BE2C (cell line): ENCODE results near the gene MOSPD3.

Source experiments
- DNase-seq: peaks from one replicate; pipeline ENCODE4 v3.0.0-alpha.2; 2020
- H3K27me3 ChIP-seq: fragments of 250-450 bp; sonication (Bioruptor Pico); 2 replicates; pipeline ENCODE4 v1.5.1; 2020; ENCODE audit warnings: mild to moderate bottlenecking
- H3K36me3 ChIP-seq: fragments of 250-450 bp; sonication (Bioruptor Pico); 2 replicates; pipeline ENCODE4 v1.5.1; 2020; ENCODE audit warnings: mild to moderate bottlenecking
- H3K4me1 ChIP-seq: fragments of 250-450 bp; sonication (Bioruptor Pico); 2 replicates; pipeline ENCODE4 v1.5.1; 2020
- H3K4me3 ChIP-seq: 2 replicates; pipeline ENCODE4 v1.5.1; 2011; ENCODE audit warnings: low read depth, low read length
- H3K9me3 ChIP-seq: fragments of 250-450 bp; sonication (Bioruptor Pico); 2 replicates; pipeline ENCODE4 v1.5.1; 2020
- TF ChIP-seq, protein P1 (sequence below): IDR thresholded peaks from 2 replicates; pipeline ENCODE4 v1.5.1; 2012; ENCODE audit warnings: mild to moderate bottlenecking, low read depth, low read length

Gene MOSPD3

DNA sequence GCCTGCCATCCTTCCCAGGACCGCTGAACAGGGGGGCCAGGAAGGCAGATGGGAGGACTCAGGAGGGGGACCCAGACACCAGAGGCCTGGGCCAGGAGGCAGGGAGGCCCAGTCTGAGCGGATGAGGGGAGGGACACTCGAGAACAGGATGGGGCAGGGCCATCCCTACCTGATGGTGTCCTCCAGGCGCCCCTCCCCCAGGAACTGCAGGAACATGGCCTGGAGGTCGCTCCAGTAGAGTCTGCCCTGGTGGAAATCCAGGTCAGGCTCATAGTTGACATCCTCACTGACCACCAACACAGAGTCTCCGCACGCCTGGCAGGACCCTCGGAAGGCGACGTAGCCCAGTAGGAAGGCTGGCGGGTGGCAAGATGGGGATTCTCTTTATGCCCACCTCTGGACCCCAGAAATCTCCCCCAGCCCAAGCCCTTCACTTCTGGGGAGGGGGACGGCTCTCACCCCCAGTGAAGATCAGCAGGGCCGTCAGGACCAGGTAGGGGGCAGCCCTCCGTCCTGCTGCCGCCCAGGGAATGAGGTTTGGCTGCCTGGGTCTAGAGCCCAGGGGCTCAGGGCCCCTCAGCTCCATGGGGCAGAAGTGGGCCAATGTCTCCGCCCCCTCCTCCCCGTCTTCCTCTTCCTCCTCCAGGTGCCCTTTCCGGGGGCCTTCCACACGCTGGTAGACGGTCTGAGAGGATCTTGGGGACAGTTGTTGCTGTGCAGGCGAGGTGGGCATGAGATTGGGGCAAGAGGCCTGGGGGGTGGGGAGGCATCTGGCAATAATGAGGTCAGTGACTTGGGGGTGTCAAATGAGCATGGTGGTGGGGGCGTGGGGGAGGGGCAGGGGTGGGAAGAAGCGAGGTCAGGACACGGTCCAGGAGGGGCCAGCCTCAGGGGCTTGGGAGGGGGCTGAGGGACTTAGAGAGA, 28.4 kb downstream of the MOSPD3 start:
- no peaks in the 10 kb centered on the region for H3K36me3 ChIP-seq
- H3K4me1 ChIP-seq = no peaks in the 10 kb centered on the region

DNA sequence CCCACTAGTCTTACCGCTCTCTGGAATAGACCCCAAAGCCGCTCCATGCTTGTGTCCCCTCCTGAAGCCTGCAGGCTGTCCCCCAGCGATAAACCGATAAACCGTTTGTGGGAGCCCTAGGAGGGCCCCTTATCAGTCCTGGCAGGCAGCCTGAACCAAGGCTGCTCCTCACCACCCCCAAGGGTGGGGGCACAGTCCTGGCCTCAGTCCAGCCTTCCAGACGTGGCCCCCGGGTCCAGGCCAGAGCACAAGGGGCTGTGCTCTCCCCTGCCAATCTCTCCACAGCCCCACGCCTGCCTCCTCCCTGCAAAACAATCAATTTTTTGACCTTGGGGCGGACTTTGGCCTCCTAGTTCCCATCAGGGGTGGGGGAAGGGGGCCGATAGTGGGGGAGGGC, 29.1 kb downstream of the MOSPD3 start, which contains the start of gene TFR2:
Gene TFR2, minus strand, starts transcription at position 90 of the 397 bp plus-strand sequence. Its CDS starts 43 bp downstream, at position 47.
- TF ChIP-seq, protein P1, sequence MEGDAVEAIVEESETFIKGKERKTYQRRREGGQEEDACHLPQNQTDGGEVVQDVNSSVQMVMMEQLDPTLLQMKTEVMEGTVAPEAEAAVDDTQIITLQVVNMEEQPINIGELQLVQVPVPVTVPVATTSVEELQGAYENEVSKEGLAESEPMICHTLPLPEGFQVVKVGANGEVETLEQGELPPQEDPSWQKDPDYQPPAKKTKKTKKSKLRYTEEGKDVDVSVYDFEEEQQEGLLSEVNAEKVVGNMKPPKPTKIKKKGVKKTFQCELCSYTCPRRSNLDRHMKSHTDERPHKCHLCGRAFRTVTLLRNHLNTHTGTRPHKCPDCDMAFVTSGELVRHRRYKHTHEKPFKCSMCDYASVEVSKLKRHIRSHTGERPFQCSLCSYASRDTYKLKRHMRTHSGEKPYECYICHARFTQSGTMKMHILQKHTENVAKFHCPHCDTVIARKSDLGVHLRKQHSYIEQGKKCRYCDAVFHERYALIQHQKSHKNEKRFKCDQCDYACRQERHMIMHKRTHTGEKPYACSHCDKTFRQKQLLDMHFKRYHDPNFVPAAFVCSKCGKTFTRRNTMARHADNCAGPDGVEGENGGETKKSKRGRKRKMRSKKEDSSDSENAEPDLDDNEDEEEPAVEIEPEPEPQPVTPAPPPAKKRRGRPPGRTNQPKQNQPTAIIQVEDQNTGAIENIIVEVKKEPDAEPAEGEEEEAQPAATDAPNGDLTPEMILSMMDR = no peak
- no peaks in the 10 kb centered on the region for H3K27me3 ChIP-seq
- no peaks in the 10 kb centered on the region for H3K4me1 ChIP-seq
- no peak within 1 kb of the TSS for H3K4me3 ChIP-seq
- no peaks in the 10 kb centered on the region for H3K36me3 ChIP-seq
- DNase-seq = no peak
- no peaks in the 10 kb centered on the region for H3K9me3 ChIP-seq

More for the DNA sequence above, 28.4 kb downstream of the MOSPD3 start:
- no peaks in the 10 kb centered on the region for H3K27me3 ChIP-seq
- TF ChIP-seq, protein P1 = no peak
- no peak for DNase-seq
- no peaks in the 10 kb centered on the region for H3K9me3 ChIP-seq
- no peak overlapping the region for H3K4me3 ChIP-seq

DNA sequence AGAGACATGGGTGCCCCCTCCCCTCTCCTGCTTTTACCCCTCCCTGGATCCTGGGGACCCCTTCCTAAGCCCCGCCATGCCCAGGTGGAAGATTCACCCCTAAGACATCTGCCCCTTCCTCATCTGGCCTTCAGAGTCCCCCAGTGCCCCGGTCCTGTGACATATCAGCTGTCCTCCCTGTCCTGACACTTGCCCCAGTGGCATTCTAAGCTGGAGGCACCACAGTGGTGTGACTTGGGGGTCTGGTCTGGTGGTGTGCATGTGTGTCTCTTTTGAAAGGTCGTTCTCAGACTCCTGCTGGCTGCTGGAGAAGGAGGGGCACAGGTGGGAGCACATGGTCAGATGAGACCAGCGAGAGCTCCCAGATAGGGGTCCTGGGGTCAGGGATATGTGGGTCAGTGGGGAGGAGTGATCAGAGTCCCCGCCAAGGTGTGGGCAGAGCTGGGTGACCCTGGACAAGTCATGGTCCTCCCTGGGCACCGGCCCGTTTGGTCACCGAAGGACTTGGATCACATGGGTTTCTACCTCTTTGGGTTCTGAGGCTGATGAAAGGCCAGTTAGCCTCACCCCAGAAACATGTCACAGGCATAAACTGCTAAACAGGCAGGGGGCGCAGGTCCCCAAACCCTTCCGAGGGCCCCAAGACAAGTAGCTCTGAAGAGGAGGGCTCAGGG, 29.7 kb downstream of the MOSPD3 start:
- no peaks in the 10 kb centered on the region for H3K4me1 ChIP-seq
- TF ChIP-seq, protein P1 = no peak
- DNase-seq = no peak
- H3K4me3 ChIP-seq = no peak overlapping the region
- H3K27me3 ChIP-seq = no peaks in the 10 kb centered on the region
- no peaks in the 10 kb centered on the region for H3K9me3 ChIP-seq
- no peaks in the 10 kb centered on the region for H3K36me3 ChIP-seq

DNA sequence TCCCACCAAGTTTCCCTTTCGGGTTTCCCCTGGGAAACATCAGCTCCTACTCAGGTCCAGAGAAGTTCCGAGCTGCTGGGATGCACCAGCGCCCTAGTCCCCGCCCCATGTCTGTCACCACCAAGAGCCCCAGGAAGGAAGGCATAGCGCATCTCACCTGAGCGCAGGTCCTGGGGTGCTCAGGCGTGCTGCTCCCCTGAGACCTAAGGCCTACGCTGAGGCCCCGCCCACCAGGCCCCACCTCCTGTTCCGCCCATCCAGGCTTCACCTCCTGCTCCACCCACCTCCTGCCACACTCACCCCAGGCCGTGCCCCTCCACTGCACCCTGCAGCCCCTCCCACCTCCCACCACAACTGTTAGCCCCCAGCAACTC, 30.2 kb downstream of the MOSPD3 start:
- Histone ChIP-seq H3K4me1 (no peaks in the 10 kb centered on the region), H3K36me3 (no peaks in the 10 kb centered on the region), H3K4me3 (no peak overlapping the region), H3K27me3 (no peaks in the 10 kb centered on the region), H3K9me3 (no peaks in the 10 kb centered on the region)
- TF ChIP-seq, protein P1 = no peak
- DNase-seq = no peak

DNA sequence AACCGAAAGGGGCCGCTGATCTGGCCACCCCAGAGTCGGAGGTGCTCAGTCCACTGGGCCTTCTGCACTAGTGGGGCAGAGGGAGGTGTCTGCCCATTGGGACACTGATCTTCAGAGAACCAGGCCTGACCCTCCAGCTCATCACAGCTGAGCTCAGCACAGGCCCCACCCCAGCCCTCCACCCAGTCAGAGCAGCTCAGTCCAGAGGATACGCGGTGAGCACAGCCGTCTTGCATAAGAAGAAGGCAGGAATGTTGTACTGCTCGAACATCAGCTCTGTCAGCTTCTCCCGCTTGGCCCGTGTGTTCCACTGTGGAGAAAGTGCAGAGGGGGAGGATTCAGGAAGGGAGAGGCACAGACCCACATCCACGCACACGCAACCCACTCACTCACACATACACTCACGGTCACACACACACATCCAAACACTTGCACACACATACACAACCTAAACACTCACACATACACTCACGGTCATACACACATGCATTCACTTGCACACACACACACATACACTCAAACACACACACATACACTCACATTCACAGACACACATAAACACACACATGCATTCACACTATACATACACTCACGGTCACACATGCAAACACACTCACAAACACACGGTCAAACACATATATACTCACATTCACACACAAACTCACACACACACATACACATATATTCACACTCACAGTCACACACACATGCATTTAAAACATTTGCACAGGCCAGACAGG, 37.7 kb downstream of the MOSPD3 start:
- TF ChIP-seq, protein P1 = no peak
- H3K9me3 ChIP-seq = no peaks in the 10 kb centered on the region
- H3K36me3 ChIP-seq = no peaks in the 10 kb centered on the region
- no peaks in the 10 kb centered on the region for H3K27me3 ChIP-seq
- no peaks in the 10 kb centered on the region for H3K4me1 ChIP-seq
- no peak for DNase-seq
- H3K4me3 ChIP-seq = no peak overlapping the region
